HG02623 (cell line): ENCODE data around the gene ADSS2.
"Not testable (repeated sequence)": the region's sequence is repeated elsewhere in the genome, so short reads cannot be mapped to it uniquely, and the experiment has no call there.

Experiments
- ATAC-seq: cut with Tn5 transposase; IDR thresholded peaks from one replicate; pipeline ENCODE4 v1.9.1; 2021; ENCODE audit warnings: moderate library complexity; ENCODE audit not compliant: unreplicated experiment

ADSS2 gene

DNA sequence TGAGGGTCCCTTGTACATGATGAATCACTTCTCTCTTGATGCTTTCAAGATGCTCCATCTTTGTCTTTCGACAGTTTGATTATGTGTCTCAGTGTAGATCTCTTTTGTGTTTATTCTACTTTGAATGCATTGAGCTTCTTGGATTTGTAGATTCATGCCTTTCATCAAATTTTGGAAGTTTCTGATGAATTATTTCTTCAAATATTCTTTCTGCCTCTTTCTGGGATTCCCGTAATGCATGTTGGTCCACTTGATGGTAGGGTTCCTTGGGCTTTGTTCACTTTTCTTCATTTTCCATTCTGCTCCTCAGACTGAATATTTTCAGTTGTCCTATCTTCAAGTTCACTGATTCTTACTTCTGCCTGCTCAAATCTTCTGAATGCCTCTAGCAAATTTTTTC lies 50.7 kb downstream of the ADSS2 start:
- no peak for ATAC-seq

DNA sequence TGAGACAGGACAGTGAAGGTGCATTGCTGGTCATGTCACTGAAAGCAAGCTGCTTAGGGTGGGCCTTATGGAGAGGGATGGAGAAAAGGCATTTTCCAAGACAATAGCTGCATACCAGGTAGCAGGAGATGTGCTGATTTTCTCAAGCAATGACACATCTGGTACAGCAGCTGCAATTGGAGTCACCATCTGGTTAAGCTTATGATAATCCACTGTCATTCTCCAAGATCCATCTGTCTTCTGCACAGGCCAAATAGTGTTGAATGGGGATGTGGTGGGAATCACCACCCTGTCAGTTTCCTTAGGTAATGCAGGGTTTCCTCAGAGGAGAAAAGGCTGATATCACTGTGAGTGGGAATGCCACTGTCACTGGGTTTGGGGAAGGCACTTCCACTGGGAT lies 54.6 kb downstream of the ADSS2 start:
- ATAC-seq = no peak

DNA sequence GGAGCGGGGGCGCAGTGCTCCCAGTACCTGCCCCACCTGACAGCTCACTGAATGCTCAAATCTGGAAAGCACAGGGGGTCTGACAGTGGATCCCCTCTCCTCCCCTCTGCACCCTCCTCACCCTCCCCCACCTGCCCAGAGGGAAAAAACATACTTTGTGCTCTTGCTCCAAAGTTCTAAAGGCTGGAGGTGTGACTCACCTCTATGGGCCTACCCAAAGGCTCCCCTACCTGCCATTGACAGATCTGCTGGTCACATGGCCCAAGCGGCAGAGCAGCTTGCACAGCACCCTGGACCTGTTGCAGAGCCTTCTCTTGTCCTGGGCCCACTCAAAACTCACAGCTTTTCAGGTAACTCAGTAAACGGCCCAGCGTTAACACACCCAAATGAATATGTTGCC lies 55.7 kb downstream of the ADSS2 start:
- ATAC-seq = no peak

DNA sequence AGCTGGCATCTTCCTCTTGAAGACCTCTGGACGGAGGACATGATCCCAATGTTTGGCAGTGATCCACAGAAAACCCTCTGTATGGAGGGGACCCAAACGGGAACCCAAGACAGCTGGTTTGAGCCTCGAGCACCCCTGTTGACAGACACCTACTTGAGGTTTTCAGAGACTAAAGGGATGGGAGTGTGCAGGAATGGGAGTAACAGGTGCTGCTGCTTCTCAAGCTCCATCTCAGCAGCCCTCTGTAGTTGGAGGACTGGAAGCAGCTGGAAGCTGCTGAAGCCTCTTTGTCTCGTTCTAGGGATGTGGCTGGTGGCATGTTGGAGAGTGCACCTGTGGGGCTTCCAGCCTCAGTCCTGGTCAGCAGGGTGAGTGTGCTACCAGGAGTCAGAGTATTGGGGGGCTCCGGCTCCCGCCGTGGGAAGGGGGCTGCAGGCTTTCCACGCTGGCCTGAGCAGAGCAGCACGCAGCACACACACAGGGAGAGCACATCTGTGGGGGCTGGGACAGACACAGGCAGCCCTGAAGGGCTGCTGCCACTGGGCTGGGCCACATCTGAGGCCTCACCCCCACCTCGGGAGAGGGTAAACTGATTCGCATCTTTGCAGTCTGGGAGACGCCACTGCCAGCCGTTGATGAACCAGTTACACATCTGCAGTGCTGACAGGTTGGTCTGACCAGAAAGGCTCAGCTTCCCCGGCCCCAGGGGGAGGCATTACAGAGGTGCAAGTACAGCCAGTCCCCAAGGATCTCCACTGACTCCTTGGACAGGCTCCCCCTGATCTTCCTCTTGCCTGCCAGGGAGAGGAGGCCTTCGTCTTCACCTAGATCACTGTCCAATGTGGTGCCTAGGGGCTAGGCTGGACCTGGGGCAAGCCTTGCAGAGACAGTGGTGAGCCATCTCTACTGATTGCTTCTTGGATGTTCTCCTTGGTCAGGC lies 56.6 kb downstream of the ADSS2 start:
- ATAC-seq = no peak

DNA sequence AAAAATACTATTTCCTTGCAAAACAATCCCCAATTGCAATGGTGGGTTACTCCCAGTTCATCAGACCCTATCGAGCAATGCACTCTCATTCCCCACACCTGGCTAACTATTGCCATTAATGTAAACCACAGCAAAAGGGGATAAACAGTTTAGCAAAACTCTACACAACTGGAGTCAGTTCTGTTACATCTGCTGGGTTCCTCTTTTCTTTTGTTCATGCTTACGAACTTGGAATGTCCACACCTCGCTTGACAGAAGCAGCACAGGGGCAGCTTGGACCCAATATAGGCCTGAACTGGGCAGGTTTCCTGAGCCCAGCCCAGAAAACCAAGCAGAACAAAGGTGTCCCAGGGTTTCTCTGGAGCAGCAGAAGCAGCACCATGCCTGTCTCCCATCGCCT lies 57.4 kb downstream of the ADSS2 start:
- ATAC-seq = no peak

DNA sequence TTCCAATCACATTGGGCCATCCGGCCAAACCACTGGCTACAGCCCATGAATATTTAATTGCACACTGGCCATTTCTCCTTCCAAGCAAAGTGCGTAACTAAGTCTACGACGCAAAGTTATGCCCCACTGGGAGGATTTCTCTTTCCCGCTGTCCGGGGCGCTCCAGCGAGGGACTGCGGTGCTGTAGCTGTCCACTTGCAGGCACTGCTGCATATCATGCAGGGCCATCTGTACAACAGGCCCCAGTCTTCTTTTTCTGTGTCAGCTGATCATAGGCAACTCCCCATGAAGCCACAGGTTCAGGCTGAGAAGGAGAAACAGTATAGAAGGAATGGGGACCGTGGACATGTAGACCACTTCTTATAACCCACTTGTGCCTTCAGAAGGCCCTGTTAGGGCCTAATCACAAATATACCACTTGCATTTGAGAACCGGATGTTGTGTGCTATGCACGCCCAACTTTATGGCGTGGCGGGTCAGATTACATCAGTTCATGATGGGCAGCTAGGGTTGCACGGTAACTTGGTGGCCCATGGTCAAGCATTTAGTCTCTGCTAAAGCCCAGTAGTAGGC lies 58.0 kb downstream of the ADSS2 start:
- no peak for ATAC-seq

DNA sequence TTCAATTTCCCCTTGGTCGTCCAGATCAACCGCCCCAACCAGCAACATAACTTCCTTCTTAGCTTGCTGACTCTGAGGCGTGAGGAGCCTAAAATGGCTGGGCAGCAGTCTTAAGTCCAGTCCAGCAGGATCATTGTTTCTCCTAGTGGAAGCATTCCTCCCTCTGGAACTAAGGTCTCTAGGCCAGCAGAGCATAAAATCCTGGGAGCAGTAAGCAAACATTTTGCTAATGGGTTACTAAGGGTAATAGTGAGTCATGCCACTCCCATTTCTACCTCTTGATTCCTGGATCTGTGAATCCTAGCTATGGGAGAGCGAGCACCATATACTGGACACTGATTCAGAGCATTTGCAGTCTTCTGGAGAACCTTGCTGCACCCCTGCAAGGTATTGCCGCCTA lies 59.9 kb downstream of the ADSS2 start:
- no peak for ATAC-seq

DNA sequence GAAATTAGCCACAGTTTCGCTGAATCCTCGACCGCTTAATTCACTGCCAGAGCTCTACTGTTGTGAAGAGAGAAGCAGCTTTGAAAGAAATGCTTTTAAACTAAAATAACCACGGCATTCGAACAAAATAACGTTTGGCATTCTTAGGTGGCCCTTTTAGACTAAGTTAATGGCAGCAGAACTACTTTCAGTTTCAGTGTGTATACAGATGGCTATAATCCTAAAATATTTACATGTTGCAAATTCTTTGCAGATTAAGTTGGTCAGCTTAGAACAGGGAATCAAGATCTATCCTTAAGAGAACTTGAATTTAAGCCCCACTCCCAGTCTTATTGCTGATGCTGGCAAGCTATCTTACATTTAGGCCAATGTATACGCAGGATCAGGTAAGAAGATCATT lies 62.7 kb downstream of the ADSS2 start:
- no peak for ATAC-seq

DNA sequence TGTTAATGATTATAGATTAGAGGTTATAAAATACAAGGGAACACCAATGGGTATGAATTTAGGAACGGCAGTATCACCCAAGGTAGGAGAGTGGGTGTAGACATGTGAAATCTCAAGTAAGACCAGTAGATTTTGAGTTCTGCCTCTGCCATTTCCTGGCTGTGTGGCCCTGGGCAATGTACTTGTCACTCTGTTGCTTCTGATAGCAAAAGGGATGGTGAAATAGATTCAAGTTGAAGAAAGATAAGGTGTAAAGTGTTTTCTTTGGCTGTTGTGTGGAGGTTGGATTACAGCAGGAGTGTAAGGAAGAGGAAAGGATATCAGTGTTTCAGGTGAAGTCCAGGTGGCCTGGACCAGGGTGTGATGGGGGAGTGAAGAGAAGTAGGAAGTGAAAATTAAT lies 64.3 kb downstream of the ADSS2 start:
- no peak for ATAC-seq

DNA sequence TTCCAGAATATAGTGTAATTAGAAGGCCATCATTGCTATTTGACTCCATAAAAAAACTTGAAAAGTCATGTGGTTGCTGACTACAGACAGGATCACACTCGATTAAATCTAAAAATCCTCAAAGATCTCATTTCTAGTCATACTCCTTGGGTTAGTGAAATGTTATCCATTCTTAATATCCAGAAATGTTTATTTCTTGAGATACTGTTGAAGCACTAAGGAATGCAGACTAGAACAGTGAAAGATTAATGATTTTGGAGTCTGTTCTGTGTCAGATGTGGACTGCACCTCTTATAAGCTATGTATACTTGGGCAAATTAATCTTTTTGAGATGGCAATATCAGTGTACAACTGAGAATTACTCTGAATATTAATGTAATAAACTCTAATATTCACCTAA lies 65.1 kb downstream of the ADSS2 start:
- ATAC-seq = no peak

DNA sequence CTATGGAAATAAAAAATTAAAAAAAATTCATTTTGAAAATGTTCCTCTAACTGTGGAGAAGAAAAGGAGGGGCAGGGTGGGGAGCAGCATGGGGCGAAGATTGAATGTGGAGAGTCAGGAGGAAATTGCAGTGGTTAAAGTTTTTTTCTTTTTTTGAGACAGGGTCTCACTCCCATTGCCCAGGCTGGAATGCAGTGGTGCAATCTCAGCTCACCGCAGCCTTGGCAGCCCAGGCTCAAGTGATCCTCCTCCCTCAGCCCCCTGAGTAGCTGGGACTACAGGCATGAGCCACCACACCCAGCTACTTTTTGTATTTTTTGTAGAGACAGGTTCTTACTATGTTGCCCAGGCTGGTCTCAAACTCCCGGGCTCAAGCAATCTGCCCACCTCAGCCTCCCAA lies 67.6 kb downstream of the ADSS2 start:
- no peak for ATAC-seq

DNA sequence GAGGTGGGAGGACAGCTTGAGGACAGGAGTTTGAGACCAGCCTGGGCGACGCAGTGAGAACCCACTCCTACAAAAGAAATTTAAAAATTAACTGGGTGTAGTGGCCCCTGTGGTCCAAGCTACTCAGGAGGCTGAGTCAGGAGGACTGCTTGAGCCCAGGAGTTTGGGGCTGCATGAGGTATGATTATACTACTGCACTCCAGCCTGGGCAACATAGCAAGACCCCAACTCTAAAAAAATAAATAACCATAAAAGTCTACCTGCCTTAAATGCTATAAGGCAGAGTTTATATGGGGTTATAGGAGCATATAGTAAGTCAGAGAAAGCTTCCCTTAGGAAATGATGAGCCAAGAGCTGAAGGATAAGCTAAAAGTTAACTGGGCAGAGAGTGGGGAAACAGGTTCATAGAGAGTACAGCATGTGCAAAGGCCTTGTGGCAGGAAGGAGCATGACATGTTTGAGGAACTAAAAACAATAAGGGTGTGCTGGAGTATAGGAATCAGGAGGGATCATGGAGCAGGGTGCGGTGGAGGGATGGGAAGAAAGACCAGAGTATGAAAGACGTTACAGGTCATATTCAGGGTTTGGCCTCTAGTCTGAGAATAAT lies 68.3 kb downstream of the ADSS2 start:
- no peak for ATAC-seq

DNA sequence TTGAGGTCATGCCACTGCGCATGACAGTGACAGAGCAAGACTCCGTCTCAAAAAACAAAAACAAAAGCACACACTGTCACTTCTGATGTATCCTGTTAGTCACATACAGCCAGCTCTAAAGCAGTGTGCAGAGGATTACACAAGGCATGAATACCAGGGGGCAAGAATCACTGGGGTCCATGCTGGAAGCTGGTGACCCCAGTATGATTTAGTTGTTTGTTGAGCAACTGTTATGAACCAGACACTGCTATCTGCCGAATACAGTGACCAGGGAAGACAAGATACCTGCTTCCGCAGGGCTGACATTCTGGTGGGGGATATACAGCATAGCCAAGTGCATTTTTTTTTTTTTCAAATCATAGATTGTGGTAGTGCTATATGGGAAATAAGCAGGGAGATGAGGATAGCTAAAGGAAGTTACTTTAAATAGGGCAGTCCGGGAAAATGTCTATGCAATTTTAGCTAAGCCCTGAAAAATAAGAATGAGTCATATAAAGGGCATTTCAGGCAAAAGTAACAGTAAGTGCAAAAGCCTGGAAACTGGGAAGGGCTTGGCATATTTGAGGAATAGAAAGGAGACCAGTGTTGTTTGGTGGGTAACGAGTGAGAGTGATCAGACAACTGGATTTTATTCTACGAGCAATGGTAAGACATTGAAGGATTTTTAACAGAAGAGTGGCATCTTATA lies 69.7 kb downstream of the ADSS2 start:
- ATAC-seq = no peak

DNA sequence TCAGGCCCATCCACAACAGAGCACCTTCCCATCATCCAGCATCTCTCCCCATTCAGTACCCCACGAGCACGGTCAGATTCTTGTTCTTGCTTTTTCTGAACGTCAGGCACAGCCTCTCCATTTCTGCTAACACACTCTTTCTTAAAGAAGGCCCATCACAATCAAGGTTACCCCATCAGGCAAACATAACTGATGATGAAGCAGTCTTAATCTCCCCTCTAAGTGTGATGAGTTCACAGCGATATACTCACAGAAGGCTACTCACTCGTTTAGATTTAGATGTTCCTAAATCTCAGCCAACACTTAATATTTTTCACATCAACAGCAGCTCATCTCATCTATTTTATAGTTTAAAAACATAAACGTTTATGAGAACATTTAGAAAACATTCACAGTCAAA lies 75.6 kb downstream of the ADSS2 start:
- no peak for ATAC-seq

DNA sequence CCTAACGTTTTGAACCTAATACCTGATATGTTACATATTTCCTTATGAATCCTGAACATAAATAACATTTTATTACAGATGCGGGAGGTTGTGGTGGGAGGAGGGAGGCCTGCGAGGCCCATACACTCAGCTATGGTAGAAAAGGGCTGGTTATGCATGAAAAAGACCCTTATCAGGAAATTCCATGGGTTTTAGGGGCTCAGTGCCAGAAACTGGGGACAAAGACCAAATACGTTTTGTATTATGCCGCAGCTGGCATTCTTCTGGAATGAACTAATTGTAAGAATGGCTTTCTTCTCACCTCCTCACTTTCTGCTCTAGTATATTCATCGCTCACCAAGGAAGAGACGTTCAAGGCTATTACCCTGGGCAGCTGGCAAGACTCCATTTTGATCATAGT lies 76.7 kb downstream of the ADSS2 start:
- no peak for ATAC-seq

DNA sequence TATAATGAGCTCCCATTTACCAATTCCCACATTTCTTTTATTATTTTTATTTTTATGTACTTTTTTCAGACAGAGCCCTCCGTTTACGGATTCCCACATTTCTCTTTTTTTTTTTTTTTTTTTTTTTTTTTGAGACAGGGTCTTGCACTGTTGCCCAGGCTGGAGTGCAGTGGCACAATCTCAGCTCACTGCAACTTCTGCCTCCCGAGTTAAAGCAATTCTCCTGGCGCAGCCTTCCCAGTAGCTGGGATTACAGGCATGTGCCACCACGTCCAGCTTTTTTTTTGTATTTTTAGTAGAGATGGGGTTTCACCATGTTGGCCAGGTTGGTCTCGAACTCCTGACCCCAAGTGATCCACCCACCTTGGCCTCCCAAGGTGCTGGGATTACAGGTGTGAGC lies 77.2 kb downstream of the ADSS2 start:
- ATAC-seq = not testable (repeated sequence)

DNA sequence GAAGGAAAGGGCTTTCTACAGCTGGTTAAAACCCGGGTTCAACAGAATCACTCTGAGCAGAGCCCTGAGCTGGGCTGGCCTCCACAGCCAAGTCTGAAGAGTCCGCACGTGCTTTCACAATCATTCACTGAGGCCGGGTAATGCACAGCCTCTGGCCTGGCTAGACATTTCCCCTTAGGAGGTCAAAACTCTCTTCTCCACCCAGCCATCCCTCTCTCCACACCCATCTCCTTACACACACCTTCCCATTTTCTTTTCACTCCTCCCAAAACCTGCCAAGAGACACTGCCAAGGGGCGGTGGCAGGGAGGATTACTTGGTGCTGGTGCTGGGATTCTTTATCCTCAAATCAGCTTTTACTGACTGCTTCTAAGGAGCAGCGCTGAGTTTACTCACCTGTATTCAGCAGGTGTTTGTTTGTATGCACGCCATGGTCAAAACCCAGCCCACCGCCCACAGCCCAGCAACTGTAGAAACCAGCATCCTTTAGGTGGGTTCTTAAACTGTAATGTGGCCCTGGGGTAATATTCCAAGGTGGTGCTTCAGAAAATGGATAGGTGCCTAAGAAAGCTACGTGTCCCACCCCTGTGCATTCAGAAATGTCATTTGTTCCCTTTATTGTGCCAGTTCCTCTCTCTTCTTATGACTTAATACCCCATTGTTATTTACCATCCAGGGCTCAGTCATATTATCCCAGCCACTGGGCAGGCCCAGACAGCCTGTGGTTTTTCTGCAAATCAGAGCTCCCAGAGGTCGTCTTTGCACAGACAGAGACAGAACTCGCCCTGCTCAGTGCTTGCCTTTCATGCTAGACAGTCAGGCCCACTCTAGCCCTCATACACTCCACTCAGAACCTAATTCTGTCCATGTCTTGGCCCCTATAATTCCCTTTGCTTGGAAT lies 80.2 kb downstream of the ADSS2 start:
- no peak for ATAC-seq

DNA sequence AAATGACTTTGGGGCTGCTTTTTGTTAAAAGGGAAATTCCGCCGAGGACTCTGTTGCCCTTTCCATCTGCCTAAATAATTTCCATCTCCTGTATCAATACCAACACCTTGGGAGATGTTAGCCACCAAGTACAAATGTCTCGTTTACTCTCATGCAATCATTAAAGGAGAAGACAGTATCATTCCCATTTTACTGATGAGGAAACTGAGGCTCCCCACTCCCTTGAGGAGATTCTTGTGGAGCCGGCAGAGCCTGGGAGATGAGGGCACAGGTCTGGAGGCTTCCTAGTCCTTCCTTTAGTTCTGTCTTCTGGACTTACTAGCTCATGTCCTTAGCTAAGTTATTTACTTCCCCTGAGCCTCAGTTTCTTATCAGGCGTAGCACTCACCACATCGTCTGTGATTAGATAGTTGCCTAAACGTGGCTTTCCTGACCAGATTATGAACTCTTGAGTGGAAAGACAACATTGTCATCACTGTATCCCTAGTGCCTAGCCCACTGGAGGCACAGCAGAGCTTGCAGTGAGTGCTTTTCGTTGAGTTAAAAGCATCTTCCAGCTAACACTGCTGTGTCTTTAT lies 81.6 kb downstream of the ADSS2 start:
- ATAC-seq = no peak

DNA sequence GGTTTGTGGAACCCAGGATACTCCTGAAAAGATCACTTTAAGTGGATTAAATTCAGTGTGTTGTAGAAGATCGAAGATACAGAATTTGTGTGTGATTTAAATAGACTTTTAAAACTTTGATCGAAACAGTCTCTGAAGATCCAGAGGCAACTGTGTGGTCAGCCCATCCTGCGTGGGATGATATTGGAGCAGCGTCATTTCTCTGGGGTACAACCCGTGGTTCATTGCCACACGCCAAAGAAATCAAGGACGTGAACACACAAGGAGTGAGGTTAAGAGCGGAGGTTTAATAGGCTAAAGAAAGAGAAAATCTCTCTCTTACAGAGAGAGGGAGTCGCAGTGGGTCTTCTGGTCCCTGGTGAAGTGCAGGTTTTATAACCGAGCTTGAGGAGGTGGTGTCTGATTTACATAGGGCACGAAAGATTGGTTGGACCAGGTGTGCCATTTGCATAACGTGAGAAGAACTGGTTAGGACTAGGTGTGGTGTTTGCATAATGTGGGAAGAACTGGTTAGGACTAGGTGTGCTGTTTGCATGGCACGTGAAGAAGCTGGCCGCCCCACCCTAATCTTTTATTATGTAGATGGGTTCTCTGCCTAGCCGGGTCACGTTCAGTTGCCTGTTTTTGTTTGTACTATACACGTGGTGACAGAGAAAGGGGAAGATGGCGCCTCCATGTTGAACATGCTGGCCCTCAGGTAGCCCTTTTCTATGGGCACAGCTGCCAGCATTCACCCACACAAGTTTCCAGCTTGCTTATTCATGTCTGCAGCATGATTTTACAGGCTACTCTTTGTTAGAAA lies 82.3 kb downstream of the ADSS2 start:
- no peak for ATAC-seq
